ENCODE measurements around the gene RNASE11. TPM values are rescaled to one million over a fixed set of nuclear protein-coding genes. Genes with fewer than 3 reads are reported as not detected.
A peak's percentile ranks its signal among the peaks of the same experiment; 100 is the strongest.

Gene RNASE11
- total and polyA plus RNA-seq, 9 of the 15 experiments (the other 6 are each of a cell fraction or from before 2014, with no cell fraction given): 0.16 to 0.29 (median 0.22) TPM; not detected in 6

DNA sequence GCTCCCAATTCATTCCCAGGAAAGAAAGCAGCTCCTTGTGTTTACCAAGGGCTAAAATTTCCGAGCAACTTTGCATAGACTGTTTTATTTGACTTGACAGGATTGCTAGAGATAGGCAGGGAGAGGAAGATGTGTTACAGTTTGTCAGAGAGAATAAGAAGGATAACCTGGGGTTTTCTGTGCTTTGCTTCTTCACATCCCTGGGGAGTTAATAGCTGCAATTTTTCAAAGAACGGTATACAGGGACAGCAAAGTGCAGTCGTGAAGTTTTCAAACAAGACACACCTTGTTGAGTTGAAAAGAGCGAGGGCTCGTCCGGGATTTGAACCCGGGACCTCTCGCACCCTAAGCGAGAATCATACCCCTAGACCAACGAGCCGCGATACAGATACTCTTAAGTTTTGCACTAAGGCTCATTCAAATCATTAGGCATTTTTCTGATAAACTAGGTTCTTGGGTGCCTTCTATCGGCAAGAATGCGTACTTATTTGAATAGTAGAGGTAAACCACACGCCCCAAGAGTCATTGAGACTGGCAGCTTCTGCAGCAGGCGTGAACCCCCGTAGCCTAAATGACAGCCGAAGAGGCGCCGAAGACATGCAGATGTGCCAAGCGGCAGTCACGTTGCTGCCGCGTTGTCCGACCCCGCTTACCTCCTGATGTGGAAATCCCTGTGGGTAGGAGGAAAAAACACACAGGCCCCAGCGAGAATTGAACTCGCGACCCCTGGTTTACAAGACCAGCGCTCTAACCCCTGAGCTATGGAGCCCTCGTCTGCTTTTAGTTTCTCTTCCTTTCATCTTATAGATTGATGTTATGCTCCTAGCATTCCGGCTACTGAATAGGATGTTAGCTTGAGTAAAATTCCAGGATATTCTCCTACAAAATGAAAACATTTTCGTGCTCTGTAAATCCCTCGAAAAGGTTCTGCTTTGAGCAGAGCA lies 25.6 kb upstream of the RNASE11 start (continued):
- TF ChIP-seq, protein P1, sequence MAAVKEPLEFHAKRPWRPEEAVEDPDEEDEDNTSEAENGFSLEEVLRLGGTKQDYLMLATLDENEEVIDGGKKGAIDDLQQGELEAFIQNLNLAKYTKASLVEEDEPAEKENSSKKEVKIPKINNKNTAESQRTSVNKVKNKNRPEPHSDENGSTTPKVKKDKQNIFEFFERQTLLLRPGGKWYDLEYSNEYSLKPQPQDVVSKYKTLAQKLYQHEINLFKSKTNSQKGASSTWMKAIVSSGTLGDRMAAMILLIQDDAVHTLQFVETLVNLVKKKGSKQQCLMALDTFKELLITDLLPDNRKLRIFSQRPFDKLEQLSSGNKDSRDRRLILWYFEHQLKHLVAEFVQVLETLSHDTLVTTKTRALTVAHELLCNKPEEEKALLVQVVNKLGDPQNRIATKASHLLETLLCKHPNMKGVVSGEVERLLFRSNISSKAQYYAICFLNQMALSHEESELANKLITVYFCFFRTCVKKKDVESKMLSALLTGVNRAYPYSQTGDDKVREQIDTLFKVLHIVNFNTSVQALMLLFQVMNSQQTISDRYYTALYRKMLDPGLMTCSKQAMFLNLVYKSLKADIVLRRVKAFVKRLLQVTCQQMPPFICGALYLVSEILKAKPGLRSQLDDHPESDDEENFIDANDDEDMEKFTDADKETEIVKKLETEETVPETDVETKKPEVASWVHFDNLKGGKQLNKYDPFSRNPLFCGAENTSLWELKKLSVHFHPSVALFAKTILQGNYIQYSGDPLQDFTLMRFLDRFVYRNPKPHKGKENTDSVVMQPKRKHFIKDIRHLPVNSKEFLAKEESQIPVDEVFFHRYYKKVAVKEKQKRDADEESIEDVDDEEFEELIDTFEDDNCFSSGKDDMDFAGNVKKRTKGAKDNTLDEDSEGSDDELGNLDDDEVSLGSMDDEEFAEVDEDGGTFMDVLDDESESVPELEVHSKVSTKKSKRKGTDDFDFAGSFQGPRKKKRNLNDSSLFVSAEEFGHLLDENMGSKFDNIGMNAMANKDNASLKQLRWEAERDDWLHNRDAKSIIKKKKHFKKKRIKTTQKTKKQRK (IDR thresholded peaks at IDR 0.05; ENCODE audit: borderline replicate concordance, low read depth, low read length): no peak
- TF ChIP-seq ETS2 (tag; IDR thresholded peaks at IDR 0.05; ENCODE audit: borderline replicate concordance, poor library complexity, severe bottlenecking) (no peak), RB1 (IDR thresholded peaks at IDR 0.05; ENCODE audit: low read depth) (0 out of 2 replicates have a peak, but pooled peaks have one; percentile 20), FOXA3 (CRISPR knock-in tag; conservative IDR thresholded peaks at IDR 0.05 in 1 of 2, IDR thresholded peaks at IDR 0.05 in 1 of 2) (peak; percentile 94 to 96), ZNF347 (CRISPR knock-in tag; IDR thresholded peaks at IDR 0.05; ENCODE audit: low read depth) (no peak)
- TF ChIP-seq, protein P2, sequence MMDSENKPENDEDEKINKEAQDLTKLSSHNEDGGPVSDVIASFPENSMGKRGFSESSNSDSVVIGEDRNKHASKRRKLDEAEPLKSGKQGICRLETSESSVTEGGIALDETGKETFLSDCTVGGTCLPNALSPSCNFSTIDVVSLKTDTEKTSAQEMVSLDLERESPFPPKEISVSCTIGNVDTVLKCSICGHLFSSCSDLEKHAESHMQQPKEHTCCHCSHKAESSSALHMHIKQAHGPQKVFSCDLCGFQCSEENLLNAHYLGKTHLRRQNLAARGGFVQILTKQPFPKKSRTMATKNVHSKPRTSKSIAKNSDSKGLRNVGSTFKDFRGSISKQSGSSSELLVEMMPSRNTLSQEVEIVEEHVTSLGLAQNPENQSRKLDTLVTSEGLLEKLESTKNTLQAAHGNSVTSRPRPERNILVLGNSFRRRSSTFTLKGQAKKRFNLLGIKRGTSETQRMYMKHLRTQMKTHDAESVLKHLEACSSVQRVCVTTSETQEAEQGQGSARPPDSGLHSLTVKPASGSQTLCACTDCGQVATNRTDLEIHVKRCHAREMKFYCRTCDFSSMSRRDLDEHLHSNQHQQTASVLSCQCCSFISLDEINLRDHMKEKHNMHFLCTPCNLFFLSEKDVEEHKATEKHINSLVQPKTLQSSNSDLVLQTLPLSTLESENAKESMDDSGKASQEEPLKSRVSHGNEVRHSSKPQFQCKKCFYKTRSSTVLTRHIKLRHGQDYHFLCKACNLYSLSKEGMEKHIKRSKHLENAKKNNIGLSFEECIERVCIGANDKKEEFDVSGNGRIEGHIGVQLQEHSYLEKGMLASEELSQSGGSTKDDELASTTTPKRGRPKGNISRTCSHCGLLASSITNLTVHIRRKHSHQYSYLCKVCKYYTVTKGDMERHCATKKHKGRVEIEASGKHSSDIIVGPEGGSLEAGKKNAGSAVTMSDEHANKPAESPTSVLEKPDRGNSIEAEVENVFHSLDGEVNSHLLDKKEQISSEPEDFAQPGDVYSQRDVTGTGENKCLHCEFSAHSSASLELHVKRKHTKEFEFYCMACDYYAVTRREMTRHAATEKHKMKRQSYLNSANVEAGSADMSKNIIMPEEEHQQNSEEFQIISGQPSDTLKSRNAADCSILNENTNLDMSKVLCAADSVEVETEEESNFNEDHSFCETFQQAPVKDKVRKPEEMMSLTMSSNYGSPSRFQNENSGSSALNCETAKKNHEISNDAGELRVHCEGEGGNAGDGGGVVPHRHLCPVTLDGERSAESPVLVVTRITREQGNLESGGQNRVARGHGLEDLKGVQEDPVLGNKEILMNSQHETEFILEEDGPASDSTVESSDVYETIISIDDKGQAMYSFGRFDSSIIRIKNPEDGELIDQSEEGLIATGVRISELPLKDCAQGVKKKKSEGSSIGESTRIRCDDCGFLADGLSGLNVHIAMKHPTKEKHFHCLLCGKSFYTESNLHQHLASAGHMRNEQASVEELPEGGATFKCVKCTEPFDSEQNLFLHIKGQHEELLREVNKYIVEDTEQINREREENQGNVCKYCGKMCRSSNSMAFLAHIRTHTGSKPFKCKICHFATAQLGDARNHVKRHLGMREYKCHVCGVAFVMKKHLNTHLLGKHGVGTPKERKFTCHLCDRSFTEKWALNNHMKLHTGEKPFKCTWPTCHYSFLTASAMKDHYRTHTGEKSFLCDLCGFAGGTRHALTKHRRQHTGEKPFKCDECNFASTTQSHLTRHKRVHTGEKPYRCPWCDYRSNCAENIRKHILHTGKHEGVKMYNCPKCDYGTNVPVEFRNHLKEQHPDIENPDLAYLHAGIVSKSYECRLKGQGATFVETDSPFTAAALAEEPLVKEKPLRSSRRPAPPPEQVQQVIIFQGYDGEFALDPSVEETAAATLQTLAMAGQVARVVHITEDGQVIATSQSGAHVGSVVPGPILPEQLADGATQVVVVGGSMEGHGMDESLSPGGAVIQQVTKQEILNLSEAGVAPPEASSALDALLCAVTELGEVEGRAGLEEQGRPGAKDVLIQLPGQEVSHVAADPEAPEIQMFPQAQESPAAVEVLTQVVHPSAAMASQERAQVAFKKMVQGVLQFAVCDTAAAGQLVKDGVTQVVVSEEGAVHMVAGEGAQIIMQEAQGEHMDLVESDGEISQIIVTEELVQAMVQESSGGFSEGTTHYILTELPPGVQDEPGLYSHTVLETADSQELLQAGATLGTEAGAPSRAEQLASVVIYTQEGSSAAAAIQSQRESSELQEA (IDR thresholded peaks at IDR 0.05; ENCODE audit: low read depth): peak; percentile 66
- TF ChIP-seq, protein P3, sequence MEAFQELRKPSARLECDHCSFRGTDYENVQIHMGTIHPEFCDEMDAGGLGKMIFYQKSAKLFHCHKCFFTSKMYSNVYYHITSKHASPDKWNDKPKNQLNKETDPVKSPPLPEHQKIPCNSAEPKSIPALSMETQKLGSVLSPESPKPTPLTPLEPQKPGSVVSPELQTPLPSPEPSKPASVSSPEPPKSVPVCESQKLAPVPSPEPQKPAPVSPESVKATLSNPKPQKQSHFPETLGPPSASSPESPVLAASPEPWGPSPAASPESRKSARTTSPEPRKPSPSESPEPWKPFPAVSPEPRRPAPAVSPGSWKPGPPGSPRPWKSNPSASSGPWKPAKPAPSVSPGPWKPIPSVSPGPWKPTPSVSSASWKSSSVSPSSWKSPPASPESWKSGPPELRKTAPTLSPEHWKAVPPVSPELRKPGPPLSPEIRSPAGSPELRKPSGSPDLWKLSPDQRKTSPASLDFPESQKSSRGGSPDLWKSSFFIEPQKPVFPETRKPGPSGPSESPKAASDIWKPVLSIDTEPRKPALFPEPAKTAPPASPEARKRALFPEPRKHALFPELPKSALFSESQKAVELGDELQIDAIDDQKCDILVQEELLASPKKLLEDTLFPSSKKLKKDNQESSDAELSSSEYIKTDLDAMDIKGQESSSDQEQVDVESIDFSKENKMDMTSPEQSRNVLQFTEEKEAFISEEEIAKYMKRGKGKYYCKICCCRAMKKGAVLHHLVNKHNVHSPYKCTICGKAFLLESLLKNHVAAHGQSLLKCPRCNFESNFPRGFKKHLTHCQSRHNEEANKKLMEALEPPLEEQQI (IDR thresholded peaks at IDR 0.05): peak; percentile 37; the same call in 1 of the 2 replicates
- TF ChIP-seq, protein P4, sequence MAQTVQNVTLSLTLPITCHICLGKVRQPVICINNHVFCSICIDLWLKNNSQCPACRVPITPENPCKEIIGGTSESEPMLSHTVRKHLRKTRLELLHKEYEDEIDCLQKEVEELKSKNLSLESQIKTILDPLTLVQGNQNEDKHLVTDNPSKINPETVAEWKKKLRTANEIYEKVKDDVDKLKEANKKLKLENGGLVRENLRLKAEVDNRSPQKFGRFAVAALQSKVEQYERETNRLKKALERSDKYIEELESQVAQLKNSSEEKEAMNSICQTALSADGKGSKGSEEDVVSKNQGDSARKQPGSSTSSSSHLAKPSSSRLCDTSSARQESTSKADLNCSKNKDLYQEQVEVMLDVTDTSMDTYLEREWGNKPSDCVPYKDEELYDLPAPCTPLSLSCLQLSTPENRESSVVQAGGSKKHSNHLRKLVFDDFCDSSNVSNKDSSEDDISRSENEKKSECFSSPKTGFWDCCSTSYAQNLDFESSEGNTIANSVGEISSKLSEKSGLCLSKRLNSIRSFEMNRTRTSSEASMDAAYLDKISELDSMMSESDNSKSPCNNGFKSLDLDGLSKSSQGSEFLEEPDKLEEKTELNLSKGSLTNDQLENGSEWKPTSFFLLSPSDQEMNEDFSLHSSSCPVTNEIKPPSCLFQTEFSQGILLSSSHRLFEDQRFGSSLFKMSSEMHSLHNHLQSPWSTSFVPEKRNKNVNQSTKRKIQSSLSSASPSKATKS (CRISPR knock-in tag; IDR thresholded peaks at IDR 0.05): no peak

Measured in K562 (cell line).